Activated naive CD4-positive, alpha-beta T cell (primary cell): Measurements from ENCODE around the gene EVC.
"Not testable (repeated sequence)": the region's sequence is repeated elsewhere in the genome, so short reads cannot be mapped to it uniquely, and the experiment has no call there.

Experiments
- DNase-seq, 4 experiments: peaks; one replicate each; lab custom pipeline; 2025; lab: John Stamatoyannopoulos, UW

Gene EVC

DNA sequence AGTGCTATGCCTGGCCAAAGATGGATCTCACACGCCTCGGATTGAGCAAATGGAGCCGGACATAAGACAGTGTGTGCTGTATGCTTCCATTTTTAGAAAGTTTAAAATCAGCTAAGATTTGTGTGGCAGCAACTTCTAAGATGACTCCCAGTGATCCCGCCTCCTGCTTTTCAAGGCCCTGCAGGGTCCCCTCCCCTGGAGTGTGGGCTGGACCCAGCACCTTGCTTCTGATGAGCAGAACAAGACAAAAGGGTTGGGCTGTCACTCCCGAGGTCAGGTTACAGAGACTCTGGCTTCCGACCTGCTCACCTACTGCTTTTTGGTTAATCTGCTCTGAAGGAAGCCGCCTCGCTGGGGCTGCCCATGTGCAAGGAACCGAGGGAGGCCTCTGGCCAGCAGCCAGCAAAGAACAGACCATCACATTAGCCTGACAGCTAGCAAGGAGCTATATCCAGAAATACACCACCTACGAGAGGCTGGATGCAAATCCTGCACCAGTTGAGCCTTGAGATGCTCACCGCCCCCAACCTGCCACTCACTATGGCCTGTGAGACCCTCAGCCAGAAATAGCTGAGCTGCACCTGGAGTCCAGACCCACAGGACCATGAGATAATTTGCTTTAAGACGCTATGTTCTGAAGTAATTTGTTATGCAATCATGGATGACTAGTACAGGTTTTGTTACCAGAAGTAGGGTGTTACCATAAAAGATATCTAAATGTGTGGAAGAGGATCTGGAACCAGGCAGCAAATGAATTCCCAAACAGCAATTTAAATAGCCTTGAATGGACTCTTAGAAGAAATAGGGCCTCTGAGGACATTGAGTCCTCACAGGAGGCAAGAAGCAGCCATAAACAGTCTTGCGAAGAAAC is 134.3 kb downstream of the EVC start:
- no peak for DNase-seq

DNA sequence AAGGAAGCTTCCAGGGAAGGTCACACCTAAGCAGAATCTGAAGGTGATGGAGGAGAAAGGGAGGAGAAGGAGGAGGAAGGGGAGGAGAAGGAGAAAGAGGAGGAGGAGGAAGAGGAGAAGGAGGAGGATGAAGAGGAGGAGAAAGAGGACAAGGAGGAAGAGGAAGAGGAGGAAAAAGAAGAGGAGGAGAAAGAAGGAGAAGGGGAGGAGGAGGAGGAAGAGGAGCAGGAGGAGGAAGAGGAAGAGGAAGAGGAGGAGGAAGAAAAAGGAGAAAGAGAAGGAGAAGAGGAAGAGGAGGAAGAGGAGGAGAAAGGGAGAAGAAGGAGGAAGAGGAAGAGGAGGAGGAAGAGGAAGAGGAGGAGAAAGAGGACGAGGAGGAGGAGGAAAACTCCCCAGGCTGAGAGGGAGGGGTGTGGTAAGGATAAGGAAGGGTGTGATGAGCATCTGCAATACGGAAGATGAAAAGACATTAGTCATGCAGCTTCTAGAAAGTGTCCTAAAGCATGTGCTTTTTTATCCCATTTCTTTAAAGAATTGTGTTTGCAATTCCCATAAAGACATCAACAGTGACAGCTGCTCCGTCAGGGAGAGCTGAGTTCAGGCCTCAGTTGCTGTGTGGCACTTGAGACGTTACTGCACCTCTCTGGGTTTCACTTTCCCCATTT is 140.8 kb downstream of the EVC start:
- no peak for DNase-seq

DNA sequence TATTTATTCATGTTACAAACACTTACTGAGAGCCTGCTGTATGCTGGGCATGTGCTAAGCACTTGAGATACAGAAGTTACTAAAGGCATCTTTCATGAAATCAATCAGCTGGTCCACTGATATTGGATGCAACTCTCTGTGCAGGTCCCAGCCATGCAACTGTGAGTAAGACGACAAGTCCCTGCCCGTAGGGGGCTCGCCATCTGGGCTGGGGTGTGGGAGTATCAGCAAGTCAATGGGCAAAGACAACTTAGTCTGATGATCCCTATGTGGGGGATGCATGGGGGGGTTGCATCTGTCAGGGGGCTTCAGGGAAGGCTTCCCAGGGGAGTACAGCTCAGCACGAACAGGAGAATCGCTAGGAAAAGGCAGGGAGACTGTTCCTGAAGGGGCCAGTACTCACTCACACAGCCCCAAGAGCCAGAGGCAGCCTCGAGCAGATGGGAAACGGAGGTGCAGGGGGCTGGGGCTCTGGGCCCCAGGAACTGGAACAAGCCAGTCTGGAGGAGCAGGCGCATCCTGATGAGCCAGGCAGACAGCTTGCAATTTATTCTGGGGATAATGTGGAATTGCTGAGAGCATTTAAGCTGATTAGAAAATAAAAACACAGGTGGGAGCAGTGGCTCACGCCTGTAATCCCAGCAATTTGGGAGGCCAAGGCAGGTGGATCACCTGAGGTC is 141.7 kb downstream of the EVC start:
- no peak for DNase-seq

DNA sequence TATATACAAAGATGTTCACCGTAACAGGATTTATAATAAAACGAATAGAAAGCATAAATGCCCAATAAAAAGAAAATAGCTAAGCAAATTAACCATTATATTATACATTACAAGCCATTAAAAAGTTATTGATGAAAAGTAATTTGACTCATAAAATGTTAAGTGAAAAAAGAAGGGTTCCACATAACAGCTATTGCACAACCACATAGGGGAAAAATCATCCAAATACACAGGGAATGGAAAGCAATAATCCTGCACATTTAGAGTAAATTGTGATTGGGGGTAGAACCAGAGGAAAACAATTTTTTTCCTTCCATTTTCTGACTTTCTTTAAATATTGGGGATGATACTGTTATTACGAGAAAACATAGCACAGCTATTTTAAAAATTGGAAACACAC is 143.9 kb downstream of the EVC start:
- no peak for DNase-seq

DNA sequence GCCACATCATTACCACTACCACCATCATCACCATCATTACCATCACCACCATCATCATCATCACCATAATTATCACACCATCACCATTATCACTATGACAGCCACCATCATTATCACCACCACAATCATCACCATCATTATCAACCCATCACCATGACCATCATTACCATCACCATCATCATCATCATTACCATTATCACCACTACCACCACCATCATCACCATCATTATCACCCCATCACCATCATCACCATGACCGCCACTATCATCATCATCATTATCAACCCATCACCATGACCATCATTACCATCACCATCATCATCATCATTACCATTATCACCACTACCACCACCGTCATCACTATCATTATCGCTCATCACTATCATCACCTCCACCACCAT is 145.4 kb downstream of the EVC start:
- DNase-seq = not testable (repeated sequence)

DNA sequence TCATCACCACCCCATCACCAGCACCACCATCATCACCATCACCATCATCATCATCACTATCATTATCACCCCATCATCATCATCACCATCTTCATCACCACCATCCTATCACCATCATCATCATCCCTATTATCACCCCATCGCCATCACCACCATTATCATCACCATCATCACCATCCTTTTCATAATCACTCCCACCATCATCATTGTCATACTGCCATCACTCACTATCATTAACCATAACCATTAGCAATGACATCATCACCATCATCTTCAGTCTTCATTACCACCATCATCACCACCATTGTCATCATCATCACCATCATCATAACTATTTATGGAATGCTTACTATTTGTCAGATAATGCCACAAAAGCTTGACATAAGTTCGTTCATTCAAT is 146.2 kb downstream of the EVC start:
- DNase-seq = no peak

DNA sequence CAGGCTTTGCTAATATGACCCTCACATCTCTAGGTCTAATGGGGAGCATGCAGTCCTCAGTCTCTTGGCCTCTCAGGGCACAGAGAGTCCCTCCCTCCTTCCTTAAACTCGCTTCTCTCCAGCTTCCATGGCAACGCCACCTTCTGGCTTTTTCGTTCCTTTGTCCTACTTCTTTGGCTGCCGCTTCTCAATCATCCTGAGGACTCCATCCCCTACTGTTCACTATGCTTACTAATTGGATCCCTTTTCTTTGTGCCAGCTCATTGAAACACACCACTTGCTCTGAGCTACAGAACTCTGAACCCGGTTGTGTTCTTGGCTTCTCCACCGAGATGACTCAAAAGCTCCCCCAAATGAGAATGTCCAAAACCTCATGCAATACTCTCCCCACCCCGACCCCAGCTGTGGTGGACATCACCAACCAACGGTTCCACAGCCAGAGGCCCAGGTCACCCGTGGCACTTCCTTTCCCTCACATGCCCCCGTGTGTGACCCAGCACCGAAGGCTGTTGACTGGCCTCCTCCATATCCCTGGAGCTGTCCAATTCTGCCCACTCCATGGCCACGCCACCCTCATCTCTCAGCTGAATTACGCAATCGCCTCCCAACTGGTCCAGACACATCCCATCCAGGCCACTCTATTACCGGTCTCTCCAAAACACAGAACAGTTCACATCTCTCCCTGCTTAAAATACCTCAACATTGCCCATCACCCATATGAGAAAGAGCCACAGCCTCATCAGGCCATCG is 147.2 kb downstream of the EVC start:
- no peak for DNase-seq

DNA sequence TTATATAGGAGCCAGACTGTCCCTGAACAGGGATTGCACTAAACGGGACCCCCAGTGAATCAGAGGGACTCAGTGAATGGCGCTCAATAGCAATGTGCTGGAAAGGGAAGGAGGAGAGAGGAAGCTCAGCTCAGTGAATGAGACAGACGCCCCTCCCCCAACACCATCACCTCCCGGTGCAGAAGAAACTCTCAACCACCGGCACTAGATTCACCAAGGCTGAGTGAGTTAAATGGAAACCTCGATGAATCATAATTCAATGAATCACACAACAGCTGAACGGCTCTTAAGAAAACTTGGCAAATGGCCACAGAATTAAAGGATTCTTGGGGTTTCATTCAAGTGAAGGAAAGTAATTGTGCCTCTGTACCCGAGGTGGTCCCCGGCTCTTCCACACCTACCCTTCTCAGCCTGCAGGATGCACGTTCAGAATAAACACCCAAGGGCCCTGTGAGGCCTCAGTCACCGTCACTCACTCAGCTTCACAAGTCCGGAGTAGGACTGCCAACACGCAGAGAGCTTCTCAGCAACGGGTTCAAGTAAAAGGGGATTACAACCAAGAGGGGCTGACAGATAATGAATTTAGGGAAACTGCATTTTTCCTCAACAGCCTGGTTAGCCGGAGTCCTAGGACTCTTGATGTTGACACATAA is 152.6 kb downstream of the EVC start:
- DNase-seq = no peak
